GM12801 (cell line): ENCODE results near the gene HIVEP2.

Experiments
- CTCF ChIP-seq: IDR thresholded peaks from one replicate; pipeline ENCODE4 v1.5.1; 2011; ENCODE audit warnings: control low read depth; ENCODE audit not compliant: insufficient read length; ENCODE audit errors: extremely low read depth

HIVEP2 gene

GRCh38 chr6:142718667-142719191, 226.2 kb downstream of the HIVEP2 start:
- TF ChIP-seq CTCF, result no peak

- no peak for TF ChIP-seq CTCF
Measured at GRCh38 chr6:142716097-142716496, 228.9 kb downstream of the HIVEP2 start.

GRCh38 chr6:142714951-142715785, 229.8 kb downstream of the HIVEP2 start:
- no peak for TF ChIP-seq CTCF

- no peak for TF ChIP-seq CTCF
Measured at GRCh38 chr6:142713959-142714358, 231.0 kb downstream of the HIVEP2 start.

GRCh38 chr6:142712231-142712630, 232.7 kb downstream of the HIVEP2 start:
- TF ChIP-seq CTCF, result no peak

GRCh38 chr6:142708651-142709050, 236.3 kb downstream of the HIVEP2 start:
- TF ChIP-seq CTCF, result no peak

- TF ChIP-seq CTCF, result no peak
Measured at GRCh38 chr6:142707255-142707654, 237.7 kb downstream of the HIVEP2 start.
